K562 (cell line): Measurements from ENCODE around the gene HAUS1. TPM values are rescaled to one million over a fixed set of nuclear protein-coding genes. Genes with fewer than 3 reads are reported as not detected.

Source experiments
- BRD4 ChIP-seq: fragments of 200-600 bp; sonication (generic); IDR thresholded peaks from 2 replicates; pipeline ENCODE4 v1.6.1; 2017; ENCODE audit warnings: inconsistent platforms
- CCNT2 ChIP-seq: IDR thresholded peaks from 2 replicates; pipeline ENCODE4 v1.6.1; 2011; ENCODE audit warnings: borderline replicate concordance, low read depth, mild to moderate bottlenecking, moderate library complexity, mixed read lengths, low read length; ENCODE audit not compliant: insufficient read length; ENCODE audit errors: extremely low read depth
- CREM ChIP-seq: IDR thresholded peaks from 2 replicates; pipeline ENCODE4 v1.6.1; 2014; ENCODE audit warnings: antibody characterized with exemption, low read depth
- E2F3 ChIP-seq: fragments of 250-450 bp; sonication (Bioruptor Pico); IDR thresholded peaks from 2 replicates; pipeline ENCODE4 v1.4.0; 2020; ENCODE audit warnings: mild to moderate bottlenecking
- ELF2 ChIP-seq: fragments of 250-450 bp; sonication (Bioruptor Pico); IDR thresholded peaks from 2 replicates; pipeline ENCODE4 v1.5.0; 2021; ENCODE audit warnings: mild to moderate bottlenecking
- EWSR1 ChIP-seq: fragments of 450-650 bp; IDR thresholded peaks from 2 replicates; pipeline ENCODE4 v1.6.1; 2018; ENCODE audit warnings: borderline replicate concordance, mild to moderate bottlenecking, low read depth, moderate library complexity; ENCODE audit not compliant: partially characterized antibody
- FOXP1 ChIP-seq: sonication (generic); formaldehyde crosslinking; IDR thresholded peaks from 2 replicates; pipeline ENCODE4 v1.8.0; 2022; ENCODE audit warnings: mild to moderate bottlenecking, missing genetic modification reagents
- KDM4B ChIP-seq, 2 experiments: fragments of 450-650 bp in 1 of 2; sonication (generic) in 1 of 2; IDR thresholded peaks; 2 replicates each; pipeline ENCODE4 v1.6.1; 2016 to 2017; ENCODE audit warnings: borderline replicate concordance in 2 of 2, antibody characterized with exemption in 1 of 2, low read depth in 1 of 2, mild to moderate bottlenecking in 1 of 2
- NBN ChIP-seq: fragments of 450-650 bp; IDR thresholded peaks from 2 replicates; pipeline ENCODE4 v1.6.1; 2016; ENCODE audit warnings: low read depth, mild to moderate bottlenecking
- PHTF2 ChIP-seq: fragments of 250-450 bp; sonication (Bioruptor Pico); IDR thresholded peaks from 2 replicates; pipeline ENCODE4 v1.5.0; 2021; ENCODE audit warnings: mild to moderate bottlenecking
- POLR2B ChIP-seq: fragments of 450-650 bp; IDR thresholded peaks from 2 replicates; pipeline ENCODE4 v1.6.1; 2018; ENCODE audit warnings: low read depth; ENCODE audit not compliant: partially characterized antibody
- POLR2G ChIP-seq: fragments of 200-400 bp; formaldehyde crosslinking; IDR thresholded peaks from 2 replicates; pipeline ENCODE4 v1.6.1; 2017; ENCODE audit warnings: low read depth, mild to moderate bottlenecking, antibody characterized with exemption, low read length, moderate library complexity
- PRMT5 ChIP-seq: sonication (generic); formaldehyde crosslinking; IDR thresholded peaks from 2 replicates; pipeline ENCODE4 v1.5.0; 2020; ENCODE audit warnings: missing genetic modification reagents
- PURB ChIP-seq: sonication (generic); formaldehyde crosslinking; IDR thresholded peaks from 2 replicates; pipeline ENCODE4 v1.9.0; 2021; ENCODE audit warnings: low read depth, mild to moderate bottlenecking, missing genetic modification reagents
- SAFB ChIP-seq: fragments of 200-400 bp; formaldehyde crosslinking; IDR thresholded peaks from 2 replicates; pipeline ENCODE4 v1.6.1; 2017; ENCODE audit warnings: low read depth, low read length, borderline replicate concordance
- ZNF217 ChIP-seq: sonication (generic); formaldehyde crosslinking; IDR thresholded peaks from 2 replicates; pipeline ENCODE4 v1.8.0; 2022; ENCODE audit warnings: mild to moderate bottlenecking, missing genetic modification reagents
- ZNF444 ChIP-seq: fragments of 250-450 bp; sonication (Bioruptor Pico); IDR thresholded peaks from 2 replicates; pipeline ENCODE4 v1.4.0; 2020; ENCODE audit warnings: mild to moderate bottlenecking, moderate library complexity
- polyA plus RNA-seq, 8 experiments: library from polyadenylated mRNA; depleted of rRNA in 4 of 8; stranded (reverse) in 5 of 8; unstranded in 3 of 8; fragments of >200 nt; fragmentation: Nextera tagmentation in 2 of 8; fragmentation: Illumina TruSeq in 1 of 8; extraction: Ambion mirVana in 2 of 8; extraction: Trizol in 1 of 8; gene quantifications; 2 replicates each; pipeline versions ENCODE4 v1.2.1 to v1.2.3, GENCODE V29; 2011 to 2014; ENCODE audit warnings: inconsistent platforms in 1 of 8, missing spikeins in 1 of 8
- total RNA-seq, 7 experiments: library from RNA; depleted of rRNA in 6 of 7; stranded (reverse); fragments of >200 nt in 6 of 7; fragmentation: Illumina TruSeq in 2 of 7; extraction: Trizol in 2 of 7; gene quantifications; 2 replicates each; pipeline versions ENCODE4 v1.2.1 to v1.2.3, GENCODE V29; 2011 to 2021; ENCODE audit warnings: low replicate concordance in 1 of 7
- TF ChIP-seq, protein P1 (sequence below): fragments of 250-450 bp; sonication (Bioruptor Pico); IDR thresholded peaks from 2 replicates; pipeline ENCODE4 v1.5.0; 2020; ENCODE audit warnings: mild to moderate bottlenecking
- TF ChIP-seq, protein P2 (sequence below): sonication (generic); formaldehyde crosslinking; IDR thresholded peaks from 2 replicates; pipeline ENCODE4 v1.9.0; 2022; ENCODE audit warnings: mild to moderate bottlenecking, missing genetic modification reagents
- TF ChIP-seq, protein P3 (sequence below): sonication (generic); formaldehyde crosslinking; IDR thresholded peaks from 2 replicates; pipeline ENCODE4 v1.8.0; 2022; ENCODE audit warnings: mild to moderate bottlenecking, missing genetic modification reagents
- TF ChIP-seq, protein P4 (sequence below): fragments of 450-650 bp; formaldehyde crosslinking; IDR thresholded peaks from 2 replicates; pipeline ENCODE4 v1.4.0; 2022; ENCODE audit warnings: mild to moderate bottlenecking, moderate library complexity
- TF ChIP-seq, protein P5 (sequence below): sonication (generic); formaldehyde crosslinking; IDR thresholded peaks from 2 replicates; pipeline ENCODE4 v1.5.0; 2020; ENCODE audit warnings: missing genetic modification reagents

Gene HAUS1
- total and polyA plus RNA-seq, 9 of the 15 experiments (the other 6 are each of a cell fraction or from before 2014, with no cell fraction given): 45.6 to 135 (median 76.3) TPM

DNA sequence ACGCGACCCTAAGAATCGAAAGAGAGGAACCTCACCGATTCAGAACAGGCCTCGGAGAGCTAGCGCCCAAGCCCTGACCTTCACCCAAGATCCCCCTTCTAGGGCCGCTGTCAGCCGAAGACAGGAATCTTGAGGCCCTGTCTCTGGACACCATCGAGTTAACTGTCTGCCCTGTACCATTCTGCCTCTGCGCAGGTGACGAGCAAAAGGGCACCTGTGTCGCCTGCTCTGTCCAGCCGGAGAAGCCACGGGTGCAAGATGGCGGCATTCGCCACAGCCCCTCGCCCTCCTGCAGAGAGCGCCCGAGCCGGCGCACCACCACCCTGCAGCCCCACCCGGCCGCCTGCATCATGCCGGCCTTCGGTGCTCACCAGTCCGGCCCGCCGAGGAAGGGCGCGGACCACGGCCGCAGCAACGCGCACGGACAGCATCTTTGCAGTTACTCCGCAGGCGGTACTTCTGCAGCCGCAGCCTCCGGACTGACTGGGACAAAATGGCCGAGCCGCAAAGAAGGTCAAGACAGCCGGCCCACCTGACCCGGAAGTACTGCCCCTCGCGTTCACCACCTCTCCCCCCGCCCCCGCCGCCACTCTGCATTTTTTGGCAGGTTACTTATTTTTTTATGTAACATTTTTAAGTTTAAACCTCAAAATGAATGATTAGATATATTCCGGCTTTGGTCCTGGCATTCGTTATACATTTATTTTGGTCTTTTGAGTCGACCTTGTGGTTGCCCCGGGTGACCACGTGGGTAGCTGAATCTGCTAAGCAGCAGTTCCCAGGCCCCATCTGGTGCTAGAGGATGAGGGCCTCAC is 6.2 kb upstream of the HAUS1 start, which contains the start of gene ATP5F1A (continued):
- TF ChIP-seq, protein P1, sequence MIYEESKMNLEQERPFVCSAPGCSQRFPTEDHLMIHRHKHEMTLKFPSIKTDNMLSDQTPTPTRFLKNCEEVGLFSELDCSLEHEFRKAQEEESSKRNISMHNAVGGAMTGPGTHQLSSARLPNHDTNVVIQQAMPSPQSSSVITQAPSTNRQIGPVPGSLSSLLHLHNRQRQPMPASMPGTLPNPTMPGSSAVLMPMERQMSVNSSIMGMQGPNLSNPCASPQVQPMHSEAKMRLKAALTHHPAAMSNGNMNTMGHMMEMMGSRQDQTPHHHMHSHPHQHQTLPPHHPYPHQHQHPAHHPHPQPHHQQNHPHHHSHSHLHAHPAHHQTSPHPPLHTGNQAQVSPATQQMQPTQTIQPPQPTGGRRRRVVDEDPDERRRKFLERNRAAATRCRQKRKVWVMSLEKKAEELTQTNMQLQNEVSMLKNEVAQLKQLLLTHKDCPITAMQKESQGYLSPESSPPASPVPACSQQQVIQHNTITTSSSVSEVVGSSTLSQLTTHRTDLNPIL (CRISPR knock-in tag): no peak
- TF ChIP-seq, protein P2, sequence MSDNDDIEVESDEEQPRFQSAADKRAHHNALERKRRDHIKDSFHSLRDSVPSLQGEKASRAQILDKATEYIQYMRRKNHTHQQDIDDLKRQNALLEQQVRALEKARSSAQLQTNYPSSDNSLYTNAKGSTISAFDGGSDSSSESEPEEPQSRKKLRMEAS (CRISPR knock-in tag): no peak
- TF ChIP-seq NBN (no peak), POLR2G (peak; percentile 92), ZNF444 (CRISPR knock-in tag) (no peak), ZNF217 (no peak), E2F3 (CRISPR knock-in tag) (0 out of 2 replicates have a peak, but pooled peaks have one; percentile 41), PHTF2 (CRISPR knock-in tag) (no peak), CCNT2 (peak; percentile 38), POLR2B (peak; percentile 79), FOXP1 (CRISPR knock-in tag) (no peak), BRD4 (peak; percentile 43; the same call in 1 of the 2 replicates), ELF2 (CRISPR knock-in tag) (no peak), PURB (CRISPR knock-in tag) (no peak), CREM (peak; percentile 22; the same call in 1 of the 2 replicates), PRMT5 (CRISPR knock-in tag) (no peak), KDM4B (IDR thresholded peaks at IDR 0.05; ENCODE audit: borderline replicate concordance in 2 of 2, low read depth in 1 of 2) (peak in 1 of 2 experiments; percentile 79; a peak in 1 of 4 replicates), SAFB (no peak), EWSR1 (no peak)
- TF ChIP-seq, protein P3, sequence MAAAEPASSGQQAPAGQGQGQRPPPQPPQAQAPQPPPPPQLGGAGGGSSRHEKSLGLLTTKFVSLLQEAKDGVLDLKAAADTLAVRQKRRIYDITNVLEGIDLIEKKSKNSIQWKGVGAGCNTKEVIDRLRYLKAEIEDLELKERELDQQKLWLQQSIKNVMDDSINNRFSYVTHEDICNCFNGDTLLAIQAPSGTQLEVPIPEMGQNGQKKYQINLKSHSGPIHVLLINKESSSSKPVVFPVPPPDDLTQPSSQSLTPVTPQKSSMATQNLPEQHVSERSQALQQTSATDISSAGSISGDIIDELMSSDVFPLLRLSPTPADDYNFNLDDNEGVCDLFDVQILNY (CRISPR knock-in tag): 0 out of 2 replicates have a peak, but pooled peaks have one; percentile 37
- TF ChIP-seq, protein P4, sequence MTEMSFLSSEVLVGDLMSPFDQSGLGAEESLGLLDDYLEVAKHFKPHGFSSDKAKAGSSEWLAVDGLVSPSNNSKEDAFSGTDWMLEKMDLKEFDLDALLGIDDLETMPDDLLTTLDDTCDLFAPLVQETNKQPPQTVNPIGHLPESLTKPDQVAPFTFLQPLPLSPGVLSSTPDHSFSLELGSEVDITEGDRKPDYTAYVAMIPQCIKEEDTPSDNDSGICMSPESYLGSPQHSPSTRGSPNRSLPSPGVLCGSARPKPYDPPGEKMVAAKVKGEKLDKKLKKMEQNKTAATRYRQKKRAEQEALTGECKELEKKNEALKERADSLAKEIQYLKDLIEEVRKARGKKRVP (CRISPR knock-in tag): peak; percentile 21; the same call in 1 of the 2 replicates
- TF ChIP-seq, protein P5, sequence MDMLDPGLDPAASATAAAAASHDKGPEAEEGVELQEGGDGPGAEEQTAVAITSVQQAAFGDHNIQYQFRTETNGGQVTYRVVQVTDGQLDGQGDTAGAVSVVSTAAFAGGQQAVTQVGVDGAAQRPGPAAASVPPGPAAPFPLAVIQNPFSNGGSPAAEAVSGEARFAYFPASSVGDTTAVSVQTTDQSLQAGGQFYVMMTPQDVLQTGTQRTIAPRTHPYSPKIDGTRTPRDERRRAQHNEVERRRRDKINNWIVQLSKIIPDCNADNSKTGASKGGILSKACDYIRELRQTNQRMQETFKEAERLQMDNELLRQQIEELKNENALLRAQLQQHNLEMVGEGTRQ (CRISPR knock-in tag): peak; percentile 61
